ENCODE data around the gene CTDSPL2.
"Not testable (repeated sequence)": the region's sequence is repeated elsewhere in the genome, so short reads cannot be mapped to it uniquely, and the experiment has no call there.

Gene CTDSPL2

DNA sequence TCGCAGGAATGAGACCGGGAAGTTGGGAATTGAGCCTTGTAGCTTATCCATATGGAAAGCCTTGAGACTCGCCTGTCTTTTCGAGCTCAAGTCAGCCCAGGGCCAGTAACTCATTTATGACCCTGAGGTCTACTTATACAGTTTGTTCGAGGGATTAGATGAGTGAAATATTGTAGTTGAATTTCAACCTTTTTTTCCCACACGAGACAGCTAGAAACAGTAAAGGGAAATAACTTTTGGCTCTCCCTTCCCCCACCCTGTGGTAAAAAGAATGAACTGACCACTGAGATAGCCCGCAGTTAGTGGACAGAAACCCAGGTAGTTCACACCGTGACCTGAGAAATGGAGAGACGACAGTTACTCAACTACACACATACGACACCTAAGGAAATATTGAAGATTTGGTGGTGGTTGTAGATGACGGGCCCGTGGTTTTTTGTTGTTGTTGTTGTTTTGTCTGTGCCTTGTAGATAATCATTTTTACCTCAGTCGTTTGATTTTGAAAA is 110.4 kb downstream of the CTDSPL2 start:
- peak in 2 of 3 donors; percentile 3 to 27 for DNase-seq (ENCODE audit: low read depth in 2 of 3, low spot score in 1 of 3)

DNA sequence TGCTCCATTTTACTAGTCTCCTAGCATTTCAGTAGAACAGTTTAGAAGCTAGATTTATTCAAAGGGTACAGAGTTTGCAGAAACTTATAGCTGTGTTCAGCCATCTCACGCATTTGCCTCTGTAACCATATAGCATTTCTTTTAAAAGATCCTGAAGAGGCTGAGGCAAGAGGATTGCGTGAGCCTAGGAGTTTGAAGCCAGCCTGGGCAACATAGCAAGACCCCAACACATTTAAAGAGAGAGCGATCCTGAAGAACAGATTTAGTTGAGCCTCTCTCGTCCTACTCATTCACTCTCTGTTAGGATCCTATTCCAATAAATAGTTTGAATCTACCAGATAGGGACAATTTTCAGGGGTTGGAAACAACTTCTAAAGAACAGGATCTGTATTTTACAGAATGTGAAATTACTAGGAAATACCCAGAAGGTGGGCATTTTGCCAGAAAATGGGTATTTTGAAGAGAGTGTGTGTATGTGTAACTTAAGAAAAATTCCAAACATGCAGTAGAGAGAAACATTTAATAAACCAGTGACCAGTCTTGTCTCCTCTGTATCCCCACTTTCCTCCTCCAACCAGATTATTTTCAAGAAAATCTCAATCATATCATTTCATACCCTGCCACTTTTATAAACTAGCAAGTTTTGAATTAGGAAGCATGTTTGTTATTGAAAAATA is 114.0 kb downstream of the CTDSPL2 start:
- no peak for DNase-seq (ENCODE audit: low read depth in 2 of 3, low spot score in 1 of 3)

DNA sequence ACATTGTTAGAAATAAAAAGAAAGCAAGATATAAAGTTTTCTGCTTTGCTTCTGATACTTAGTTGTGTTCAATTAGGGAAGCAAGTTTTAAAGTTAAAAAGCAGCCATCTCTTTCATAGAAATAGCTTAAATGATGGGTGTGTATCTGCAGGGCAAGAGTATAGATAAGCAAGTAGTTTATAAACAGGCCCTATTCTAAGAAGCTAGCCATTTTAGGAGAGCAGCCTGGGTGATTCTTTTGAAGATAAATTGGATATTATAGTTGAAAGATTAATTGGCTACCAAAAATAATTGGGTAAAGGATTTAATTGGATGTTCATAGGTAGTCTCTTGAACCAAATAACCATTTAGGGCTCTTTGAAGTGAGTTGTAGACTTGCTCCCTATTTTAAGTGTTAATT is 115.2 kb downstream of the CTDSPL2 start:
- DNase-seq (ENCODE audit: low read depth in 2 of 3, low spot score in 1 of 3) = no peak

DNA sequence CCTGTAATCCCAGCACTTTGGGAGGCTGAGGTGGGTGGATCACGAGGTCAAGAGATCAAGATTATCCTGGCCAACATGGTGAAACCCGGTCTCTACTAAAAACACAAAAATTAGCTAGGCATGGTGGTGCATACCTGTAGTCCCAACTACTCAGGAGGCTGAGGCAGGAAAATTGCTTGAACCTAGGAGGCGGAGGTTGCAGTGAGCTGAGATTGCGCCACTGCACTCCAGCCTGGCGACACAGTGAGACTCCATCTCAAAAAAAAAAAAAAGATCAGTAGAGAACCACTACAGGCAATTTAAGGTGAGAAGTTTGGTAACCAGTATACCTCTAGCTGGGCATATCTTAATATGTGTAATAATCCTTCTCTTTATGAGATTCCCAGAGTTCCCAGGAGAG is 117.3 kb downstream of the CTDSPL2 start:
- DNase-seq (ENCODE audit: low read depth in 2 of 3, low spot score in 1 of 3) = not testable (repeated sequence)

DNA sequence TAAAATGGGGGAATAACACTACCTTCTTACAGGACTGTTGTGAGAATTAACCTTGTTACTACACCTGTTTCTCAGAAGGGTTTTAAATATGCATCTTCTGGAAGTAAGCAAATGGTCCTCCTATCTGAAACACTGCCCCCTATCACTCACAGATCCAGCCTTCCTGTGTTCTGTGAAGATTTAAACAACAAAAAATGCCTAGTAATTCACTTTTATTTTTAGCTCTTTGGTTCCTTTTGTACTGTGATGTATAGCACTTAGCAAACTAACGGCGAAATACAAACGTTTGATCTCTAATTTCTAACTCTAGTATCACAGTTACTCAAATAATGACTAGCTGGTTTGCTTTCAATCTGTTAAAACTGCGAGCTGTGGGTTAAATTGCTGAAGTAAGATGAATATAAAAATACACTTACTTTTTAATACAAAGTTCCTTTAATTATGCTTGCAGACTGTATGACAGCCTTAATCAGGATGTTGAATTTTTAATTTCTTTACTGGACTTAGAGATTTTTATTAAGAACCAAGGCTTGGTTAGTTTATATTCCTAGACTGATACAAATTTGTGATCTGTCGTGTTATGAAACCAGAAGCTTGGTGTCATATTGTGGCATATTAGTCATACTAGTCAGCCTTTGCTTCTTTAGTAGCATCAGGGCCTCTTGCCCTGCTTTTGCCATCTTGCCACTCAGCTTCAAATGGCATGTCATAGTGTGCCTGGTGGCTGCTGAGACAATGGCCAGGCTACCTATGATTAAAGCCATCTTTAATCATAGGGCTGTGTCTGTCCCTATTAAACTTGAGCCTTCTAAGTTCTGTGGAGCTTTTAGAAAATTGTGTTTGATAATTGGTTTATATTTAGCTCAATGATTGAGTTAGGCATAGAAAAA is 118.7 kb downstream of the CTDSPL2 start:
- DNase-seq (ENCODE audit: low read depth in 2 of 3, low spot score in 1 of 3) = peak; percentile 31 to 49 (median 46)

DNA sequence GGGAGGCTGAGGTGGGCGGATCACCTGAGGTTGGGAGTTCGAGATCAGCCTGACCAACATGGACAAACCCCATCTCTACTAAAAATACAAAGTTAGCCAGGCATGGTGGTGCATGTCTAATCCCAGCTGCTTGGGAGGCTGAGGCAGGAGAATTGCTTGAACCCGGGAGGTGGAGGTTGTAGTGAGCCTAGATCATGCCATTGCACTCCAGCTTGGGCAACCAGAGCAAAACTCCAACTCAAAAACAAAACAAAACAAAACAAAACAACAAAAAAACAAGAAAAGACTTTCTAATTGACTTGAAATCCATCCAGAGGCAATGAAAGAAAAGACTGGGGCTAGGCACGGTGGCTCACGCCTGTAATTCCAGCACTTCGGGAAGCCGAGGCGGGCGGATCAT is 121.7 kb downstream of the CTDSPL2 start:
- DNase-seq (ENCODE audit: low read depth in 2 of 3, low spot score in 1 of 3) = not testable (repeated sequence)

DNA sequence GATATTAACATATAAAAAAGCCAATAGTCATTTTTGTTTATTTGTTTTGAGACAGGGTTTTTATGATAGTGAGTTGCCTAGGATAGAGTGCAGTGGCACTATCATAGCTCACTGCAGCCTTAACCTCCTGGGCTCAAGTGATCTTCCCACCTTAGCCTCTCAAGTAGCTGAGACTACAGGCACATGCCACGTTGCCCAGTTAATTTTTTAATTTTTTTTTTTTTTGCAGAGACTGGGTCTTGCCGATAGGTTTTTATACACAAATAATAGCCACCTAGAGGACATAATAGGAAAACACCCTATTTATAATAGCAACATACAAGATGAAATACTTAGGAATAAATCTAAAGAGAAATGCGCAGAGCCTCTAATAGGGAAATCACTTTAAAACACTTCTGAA is 122.8 kb downstream of the CTDSPL2 start:
- DNase-seq (ENCODE audit: low read depth in 2 of 3, low spot score in 1 of 3) = no peak

DNA sequence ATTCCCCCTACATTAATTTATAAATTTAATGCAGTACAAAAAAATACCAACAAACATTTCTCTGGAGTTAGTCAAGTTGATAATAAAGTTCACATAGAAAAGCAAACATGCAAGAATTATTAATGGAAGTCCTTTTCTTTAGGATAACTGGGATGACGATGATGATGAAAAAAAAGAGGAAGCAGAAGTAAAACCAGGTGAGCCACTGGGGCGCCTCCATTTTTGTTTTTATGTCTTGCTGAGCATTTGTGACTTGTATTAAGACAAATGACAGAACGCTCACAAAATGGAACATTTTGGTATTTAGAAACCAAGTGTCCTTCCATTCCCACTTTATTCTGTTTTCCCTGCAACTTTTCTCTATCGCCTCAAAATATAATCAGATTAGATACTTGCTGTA is 123.3 kb downstream of the CTDSPL2 start:
- DNase-seq (ENCODE audit: low read depth in 2 of 3, low spot score in 1 of 3) = no peak

DNA sequence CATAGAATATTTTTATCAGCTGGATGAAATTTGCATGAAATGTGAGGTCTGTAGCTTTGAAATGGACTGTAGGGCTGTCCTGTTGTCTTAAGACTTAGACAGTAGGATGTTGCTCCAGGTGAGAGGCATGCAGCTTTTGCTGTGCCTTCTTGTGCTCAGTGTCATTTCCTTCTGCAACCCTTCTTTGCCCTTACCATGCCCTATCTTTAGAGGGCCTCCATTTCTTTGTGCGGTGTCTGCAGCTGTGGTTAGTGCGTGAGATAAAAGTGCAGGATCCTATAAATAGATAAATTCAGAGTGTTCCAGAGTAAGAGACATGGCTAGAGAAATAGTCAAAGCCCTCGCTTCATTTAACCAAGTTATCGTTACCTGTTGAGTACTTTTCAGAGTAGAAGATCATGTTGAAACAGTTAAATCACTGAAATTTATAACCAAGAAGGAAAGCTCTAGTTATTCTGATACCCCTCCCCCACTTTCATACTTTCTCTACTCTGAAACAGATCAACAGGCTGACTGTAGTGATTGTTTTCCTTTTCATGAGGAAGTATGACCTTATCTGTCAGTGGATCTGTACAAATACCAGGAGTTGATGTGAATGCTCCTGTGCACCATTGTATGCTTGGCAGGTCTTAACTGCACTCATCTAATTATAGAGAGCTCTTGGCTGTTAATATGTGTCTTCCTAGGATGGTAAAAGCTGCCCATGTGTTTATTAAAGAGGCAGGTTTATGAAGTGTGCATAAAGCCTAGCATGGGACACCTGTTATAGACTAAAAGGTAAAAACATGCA is 127.7 kb downstream of the CTDSPL2 start:
- DNase-seq (ENCODE audit: low read depth in 2 of 3, low spot score in 1 of 3) = no peak

DNA sequence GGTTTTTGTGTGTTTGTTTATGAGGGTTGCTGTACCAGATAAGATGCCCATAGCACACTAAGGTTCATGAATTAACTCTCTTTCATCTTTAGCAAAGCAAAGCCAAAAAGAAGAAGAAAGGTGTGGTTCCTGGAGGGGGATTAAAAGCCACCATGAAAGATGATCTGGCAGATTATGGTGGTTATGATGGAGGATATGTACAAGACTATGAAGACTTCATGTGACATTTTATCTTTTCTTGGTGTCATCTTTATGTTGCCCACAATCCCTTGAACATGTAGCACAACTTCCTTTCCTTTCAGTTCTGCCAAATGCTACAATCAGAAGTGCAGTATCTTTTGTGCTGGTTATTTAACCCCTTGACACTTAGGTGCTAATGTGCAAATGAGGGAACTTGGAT is 133.5 kb downstream of the CTDSPL2 start:
- not testable (repeated sequence) for DNase-seq (ENCODE audit: low read depth in 2 of 3, low spot score in 1 of 3)

DNA sequence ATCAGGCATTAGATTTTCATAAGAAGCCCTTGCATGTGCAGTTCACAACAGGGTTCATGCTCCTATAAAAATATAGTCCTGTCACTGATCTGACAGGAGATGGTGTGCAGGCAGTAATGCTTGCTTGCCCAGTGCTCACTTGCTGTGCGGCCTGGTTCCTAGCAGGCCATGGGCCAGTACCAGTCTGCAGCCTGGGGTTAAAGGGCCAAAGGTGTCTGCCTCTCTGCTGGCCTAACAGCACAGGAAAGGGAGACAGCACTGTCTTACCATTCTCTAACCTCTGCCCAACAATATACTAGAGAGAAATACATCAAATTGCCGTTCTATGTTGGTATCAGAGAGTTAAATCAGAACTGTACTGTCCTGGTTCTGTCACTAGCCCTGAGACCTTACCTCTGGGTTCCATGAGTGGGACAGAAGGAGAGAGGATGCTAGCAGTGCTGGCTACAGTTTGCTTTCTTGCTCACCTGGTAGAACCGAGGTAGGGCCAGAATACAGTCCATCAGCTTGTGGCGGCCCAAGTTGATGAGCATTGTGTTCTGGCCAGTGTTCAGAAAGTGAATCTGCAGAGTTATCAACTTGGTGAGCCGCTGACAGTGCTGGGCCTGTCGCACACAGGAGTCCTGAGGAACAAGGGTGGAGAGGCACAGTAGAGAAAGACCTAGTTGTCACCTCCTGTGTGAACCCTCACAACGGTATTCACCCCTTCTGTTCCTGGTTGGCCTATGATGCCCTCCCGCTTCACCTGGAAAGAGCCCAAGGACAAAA is 138.1 kb downstream of the CTDSPL2 start:
- no peak for DNase-seq (ENCODE audit: low read depth in 2 of 3, low spot score in 1 of 3)

DNA sequence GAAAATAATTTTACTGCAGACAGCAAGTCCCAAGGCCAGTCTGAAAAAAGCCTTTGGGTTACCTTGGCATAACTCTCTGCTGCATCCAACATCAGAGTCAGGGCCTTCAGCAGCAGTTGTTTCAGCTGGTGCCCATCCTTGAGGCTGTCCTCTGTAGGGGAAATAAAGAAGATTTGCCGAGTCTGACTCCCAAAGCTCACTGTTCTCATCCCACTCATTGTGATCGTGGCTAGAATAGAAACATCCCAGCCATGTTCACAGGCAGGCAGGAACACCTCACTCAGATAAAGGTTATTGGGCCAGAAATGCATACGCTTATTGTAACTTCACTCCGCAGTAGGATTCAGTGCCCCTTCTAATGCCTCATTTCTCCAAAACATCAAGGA is 138.7 kb downstream of the CTDSPL2 start:
- no peak for DNase-seq (ENCODE audit: low read depth in 2 of 3, low spot score in 1 of 3)

DNA sequence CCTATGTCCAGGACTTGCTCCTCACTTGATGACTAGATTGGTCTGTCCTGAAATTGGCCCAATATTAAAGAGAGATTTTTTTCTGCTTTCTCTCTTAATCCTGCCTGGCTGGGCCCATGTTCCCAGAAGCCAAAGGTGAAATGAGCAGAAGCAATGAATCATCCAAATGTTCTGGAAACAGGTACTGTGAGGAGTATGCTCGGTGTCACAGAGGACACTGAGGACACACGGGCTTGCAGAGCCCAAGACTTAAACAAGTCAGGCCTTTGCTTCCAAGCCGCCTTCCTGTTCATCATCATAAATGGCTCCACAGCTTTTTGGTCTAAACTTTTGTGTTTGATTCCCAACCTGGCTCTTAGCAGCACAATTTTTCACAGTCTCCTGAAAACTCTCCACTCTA is 140.9 kb downstream of the CTDSPL2 start:
- no peak for DNase-seq (ENCODE audit: low read depth in 2 of 3, low spot score in 1 of 3)

DNA sequence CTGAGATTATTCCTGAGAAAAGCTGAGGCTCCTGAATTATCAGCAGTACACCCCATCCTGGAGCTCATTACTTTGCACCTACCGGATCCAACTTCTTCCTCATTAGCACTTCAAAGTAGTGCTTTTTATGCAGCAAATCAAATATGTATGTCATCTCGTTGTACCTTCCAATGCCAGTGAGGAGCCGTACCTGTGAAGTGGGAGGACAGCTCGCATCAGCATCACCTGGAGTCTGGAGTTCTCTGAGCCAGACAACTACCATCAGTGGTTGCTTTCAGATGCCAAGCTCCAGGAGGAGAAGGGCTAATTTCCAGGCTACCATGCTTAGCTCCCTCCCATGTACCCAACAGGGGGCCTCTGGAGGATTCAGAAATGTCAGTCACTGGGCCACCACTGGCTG is 141.9 kb downstream of the CTDSPL2 start:
- DNase-seq (ENCODE audit: low read depth in 2 of 3, low spot score in 1 of 3) = no peak

DNA sequence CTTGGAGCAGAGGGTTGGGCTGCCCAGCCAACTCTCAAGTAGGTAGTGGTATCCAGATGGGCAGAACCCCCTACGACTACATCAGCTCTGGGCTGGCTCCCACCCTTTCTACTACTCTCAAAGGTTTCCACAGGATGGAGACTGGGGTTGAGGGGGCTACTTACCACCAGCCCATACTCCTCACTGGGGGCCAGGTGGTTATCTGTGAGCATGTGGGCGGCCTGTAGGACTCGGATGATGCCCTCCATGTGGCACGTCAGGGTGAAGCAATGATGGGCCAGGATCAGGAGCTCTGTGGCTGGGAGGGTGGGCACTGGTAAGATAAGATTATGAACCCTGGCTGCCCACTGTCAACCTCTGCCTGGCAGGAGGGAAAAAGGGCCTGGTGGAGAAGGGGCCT is 142.9 kb downstream of the CTDSPL2 start:
- DNase-seq (ENCODE audit: low read depth in 2 of 3, low spot score in 1 of 3) = no peak

DNA sequence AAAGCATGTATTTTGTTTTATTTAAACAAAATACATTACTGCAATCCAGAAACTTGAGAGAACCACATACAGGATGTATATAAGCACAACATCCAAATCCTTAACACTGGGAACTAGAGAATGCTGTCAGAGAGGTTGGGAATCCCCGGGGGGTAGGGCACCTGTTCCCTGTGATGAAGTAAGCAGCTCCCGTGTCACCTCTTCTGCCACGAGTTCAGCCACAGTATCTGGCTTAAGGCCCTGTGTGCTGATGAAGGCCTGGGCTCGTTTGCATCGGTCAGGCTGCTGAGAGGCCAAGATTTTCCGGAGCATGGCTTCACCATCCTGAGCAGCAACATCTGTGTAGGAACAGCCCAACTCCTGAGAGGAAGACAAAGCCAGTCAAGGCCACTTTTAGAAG is 146.0 kb downstream of the CTDSPL2 start:
- no peak for DNase-seq (ENCODE audit: low read depth in 2 of 3, low spot score in 1 of 3)

DNA sequence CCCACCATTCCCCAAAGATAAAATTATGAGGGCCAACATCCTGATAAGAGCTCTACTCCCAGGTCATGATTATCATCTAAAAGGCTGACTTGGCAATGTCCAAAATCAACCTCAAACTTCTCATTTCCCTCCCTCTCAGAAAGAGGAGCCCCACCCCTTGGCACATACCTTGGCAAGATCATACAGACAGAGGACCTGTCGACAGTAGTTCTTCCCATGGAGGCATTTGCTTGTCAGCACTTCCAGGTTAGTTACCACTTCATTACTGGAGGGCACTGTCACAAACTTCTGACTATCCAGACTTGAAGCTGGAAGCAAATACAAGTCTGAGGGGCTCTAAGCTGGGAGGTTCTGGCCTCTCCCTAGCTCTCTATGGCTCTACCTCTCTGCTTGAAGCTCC is 147.3 kb downstream of the CTDSPL2 start:
- DNase-seq (ENCODE audit: low read depth in 2 of 3, low spot score in 1 of 3) = no peak

Measured in stimulated activated CD4-positive, alpha-beta T cell treated with anti-CD3 and anti-CD28 coated beads, Interleukin-12 subunit alpha, Interleukin-12 subunit beta, amount 100 ng/mL, for 48 hours (primary cell).